ENCODE measurements around the gene BAX. TPM values are rescaled to one million over a fixed set of nuclear protein-coding genes. Genes with fewer than 3 reads are reported as not detected.
A peak's percentile ranks its signal among the peaks of the same experiment; 100 is the strongest.

The BAX gene
- total and polyA plus RNA-seq, 2 of the 13 experiments (the other 11 are each of a cell fraction or from before 2014, with no cell fraction given) = 139 to 176 TPM

DNA sequence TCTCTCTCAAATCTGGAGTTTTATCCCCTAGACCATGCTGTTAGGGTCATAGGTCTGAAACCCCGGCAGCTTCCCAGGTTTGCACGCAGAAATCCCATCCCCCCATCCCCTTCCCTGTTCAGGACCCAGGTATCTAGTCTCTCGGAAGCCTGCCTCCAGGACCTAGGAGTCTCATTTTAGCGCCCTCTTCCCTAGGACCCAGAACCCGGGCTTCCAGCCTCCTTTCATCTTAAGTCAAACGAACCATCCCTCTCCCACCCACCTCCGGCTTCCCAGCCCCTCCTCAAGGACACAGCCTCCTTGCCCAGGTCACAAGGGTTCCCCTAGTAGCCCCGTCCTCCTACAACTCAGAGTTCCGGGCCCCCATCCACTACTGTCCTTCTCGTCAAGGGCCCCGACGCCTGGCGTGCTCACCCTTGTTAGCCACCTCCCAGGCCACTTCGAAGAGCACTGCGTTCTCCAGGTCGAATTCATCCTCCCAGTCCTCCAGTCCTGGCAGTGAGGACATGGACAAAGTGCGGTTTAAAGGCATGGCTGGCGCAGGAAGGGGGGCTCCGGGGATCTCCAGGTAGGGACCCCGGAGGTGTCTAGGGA is 38.0 kb downstream of the BAX start (continued):
- TF ChIP-seq, protein P1, sequence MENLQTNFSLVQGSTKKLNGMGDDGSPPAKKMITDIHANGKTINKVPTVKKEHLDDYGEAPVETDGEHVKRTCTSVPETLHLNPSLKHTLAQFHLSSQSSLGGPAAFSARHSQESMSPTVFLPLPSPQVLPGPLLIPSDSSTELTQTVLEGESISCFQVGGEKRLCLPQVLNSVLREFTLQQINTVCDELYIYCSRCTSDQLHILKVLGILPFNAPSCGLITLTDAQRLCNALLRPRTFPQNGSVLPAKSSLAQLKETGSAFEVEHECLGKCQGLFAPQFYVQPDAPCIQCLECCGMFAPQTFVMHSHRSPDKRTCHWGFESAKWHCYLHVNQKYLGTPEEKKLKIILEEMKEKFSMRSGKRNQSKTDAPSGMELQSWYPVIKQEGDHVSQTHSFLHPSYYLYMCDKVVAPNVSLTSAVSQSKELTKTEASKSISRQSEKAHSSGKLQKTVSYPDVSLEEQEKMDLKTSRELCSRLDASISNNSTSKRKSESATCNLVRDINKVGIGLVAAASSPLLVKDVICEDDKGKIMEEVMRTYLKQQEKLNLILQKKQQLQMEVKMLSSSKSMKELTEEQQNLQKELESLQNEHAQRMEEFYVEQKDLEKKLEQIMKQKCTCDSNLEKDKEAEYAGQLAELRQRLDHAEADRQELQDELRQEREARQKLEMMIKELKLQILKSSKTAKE (CRISPR knock-in tag; IDR thresholded peaks at IDR 0.05; ENCODE audit: borderline replicate concordance) = peak; percentile 31; the same call in 1 of the 2 replicates
- TF ChIP-seq, protein P2, sequence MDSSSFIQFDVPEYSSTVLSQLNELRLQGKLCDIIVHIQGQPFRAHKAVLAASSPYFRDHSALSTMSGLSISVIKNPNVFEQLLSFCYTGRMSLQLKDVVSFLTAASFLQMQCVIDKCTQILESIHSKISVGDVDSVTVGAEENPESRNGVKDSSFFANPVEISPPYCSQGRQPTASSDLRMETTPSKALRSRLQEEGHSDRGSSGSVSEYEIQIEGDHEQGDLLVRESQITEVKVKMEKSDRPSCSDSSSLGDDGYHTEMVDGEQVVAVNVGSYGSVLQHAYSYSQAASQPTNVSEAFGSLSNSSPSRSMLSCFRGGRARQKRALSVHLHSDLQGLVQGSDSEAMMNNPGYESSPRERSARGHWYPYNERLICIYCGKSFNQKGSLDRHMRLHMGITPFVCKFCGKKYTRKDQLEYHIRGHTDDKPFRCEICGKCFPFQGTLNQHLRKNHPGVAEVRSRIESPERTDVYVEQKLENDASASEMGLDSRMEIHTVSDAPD (CRISPR knock-in tag; IDR thresholded peaks at IDR 0.05) = 0 out of 2 replicates have a peak, but pooled peaks have one; percentile 23
- TF ChIP-seq, protein P3, sequence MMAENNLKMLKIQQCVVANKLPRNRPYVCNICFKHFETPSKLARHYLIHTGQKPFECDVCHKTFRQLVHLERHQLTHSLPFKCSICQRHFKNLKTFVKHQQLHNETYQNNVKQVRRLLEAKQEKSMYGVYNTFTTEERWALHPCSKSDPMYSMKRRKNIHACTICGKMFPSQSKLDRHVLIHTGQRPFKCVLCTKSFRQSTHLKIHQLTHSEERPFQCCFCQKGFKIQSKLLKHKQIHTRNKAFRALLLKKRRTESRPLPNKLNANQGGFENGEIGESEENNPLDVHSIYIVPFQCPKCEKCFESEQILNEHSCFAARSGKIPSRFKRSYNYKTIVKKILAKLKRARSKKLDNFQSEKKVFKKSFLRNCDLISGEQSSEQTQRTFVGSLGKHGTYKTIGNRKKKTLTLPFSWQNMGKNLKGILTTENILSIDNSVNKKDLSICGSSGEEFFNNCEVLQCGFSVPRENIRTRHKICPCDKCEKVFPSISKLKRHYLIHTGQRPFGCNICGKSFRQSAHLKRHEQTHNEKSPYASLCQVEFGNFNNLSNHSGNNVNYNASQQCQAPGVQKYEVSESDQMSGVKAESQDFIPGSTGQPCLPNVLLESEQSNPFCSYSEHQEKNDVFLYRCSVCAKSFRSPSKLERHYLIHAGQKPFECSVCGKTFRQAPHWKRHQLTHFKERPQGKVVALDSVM (CRISPR knock-in tag; IDR thresholded peaks at IDR 0.05) = peak; percentile 7; the same call in 1 of the 2 replicates
- TF ChIP-seq PLRG1 (conservative IDR thresholded peaks at IDR 0.05) (no peak), ZMYM3 (CRISPR knock-in tag; IDR thresholded peaks at IDR 0.05) (no peak), ZNF510 (CRISPR knock-in tag; IDR thresholded peaks at IDR 0.05; ENCODE audit: low read depth) (no peak), SMAD1 (CRISPR knock-in tag; IDR thresholded peaks at IDR 0.05; ENCODE audit: borderline replicate concordance, low read depth) (peak; percentile 47; the same call in 1 of the 2 replicates), ZNF607 (CRISPR knock-in tag; IDR thresholded peaks at IDR 0.05; ENCODE audit: borderline replicate concordance) (peak; percentile 19; the same call in 1 of the 2 replicates), ZNF354B (CRISPR knock-in tag; IDR thresholded peaks at IDR 0.05) (0 out of 2 replicates have a peak, but pooled peaks have one; percentile 62)
- TF ChIP-seq, protein P4, sequence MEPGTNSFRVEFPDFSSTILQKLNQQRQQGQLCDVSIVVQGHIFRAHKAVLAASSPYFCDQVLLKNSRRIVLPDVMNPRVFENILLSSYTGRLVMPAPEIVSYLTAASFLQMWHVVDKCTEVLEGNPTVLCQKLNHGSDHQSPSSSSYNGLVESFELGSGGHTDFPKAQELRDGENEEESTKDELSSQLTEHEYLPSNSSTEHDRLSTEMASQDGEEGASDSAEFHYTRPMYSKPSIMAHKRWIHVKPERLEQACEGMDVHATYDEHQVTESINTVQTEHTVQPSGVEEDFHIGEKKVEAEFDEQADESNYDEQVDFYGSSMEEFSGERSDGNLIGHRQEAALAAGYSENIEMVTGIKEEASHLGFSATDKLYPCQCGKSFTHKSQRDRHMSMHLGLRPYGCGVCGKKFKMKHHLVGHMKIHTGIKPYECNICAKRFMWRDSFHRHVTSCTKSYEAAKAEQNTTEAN (CRISPR knock-in tag; conservative IDR thresholded peaks at IDR 0.05) = 0 out of 2 replicates have a peak, but pooled peaks have one; percentile 13
- TF ChIP-seq, protein P5, sequence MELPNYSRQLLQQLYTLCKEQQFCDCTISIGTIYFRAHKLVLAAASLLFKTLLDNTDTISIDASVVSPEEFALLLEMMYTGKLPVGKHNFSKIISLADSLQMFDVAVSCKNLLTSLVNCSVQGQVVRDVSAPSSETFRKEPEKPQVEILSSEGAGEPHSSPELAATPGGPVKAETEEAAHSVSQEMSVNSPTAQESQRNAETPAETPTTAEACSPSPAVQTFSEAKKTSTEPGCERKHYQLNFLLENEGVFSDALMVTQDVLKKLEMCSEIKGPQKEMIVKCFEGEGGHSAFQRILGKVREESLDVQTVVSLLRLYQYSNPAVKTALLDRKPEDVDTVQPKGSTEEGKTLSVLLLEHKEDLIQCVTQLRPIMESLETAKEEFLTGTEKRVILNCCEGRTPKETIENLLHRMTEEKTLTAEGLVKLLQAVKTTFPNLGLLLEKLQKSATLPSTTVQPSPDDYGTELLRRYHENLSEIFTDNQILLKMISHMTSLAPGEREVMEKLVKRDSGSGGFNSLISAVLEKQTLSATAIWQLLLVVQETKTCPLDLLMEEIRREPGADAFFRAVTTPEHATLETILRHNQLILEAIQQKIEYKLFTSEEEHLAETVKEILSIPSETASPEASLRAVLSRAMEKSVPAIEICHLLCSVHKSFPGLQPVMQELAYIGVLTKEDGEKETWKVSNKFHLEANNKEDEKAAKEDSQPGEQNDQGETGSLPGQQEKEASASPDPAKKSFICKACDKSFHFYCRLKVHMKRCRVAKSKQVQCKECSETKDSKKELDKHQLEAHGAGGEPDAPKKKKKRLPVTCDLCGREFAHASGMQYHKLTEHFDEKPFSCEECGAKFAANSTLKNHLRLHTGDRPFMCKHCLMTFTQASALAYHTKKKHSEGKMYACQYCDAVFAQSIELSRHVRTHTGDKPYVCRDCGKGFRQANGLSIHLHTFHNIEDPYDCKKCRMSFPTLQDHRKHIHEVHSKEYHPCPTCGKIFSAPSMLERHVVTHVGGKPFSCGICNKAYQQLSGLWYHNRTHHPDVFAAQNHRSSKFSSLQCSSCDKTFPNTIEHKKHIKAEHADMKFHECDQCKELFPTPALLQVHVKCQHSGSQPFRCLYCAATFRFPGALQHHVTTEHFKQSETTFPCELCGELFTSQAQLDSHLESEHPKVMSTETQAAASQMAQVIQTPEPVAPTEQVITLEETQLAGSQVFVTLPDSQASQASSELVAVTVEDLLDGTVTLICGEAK (IDR thresholded peaks at IDR 0.05) = no peak
- TF ChIP-seq, protein P5 (CRISPR knock-in tag; IDR thresholded peaks at IDR 0.05) = peak; percentile 30; the same call in 1 of the 2 replicates
